K562 (cell line): Measurements from ENCODE around the gene ZBTB8A. TPM values are rescaled to one million over a fixed set of nuclear protein-coding genes. Genes with fewer than 3 reads are reported as not detected.

Experiments used
- ATAC-seq: fragments of 200-7000 bp; cut with Tn5 transposase; 3 replicates; pipeline ENCODE4 v1.9.1; 2020; ENCODE audit warnings: moderate library complexity
- BruUV-seq: library from RNA; stranded (reverse); fragments of 400-500 nt; replicated peaks from 2 replicates; lab custom pipeline; 2021; lab: Mats Ljungman, UMichigan
- CTCF ChIA-PET: fragments of 300-600 bp; formaldehyde crosslinking; extraction: SDS; loops from one replicate; lab custom pipeline; 2021; ENCODE audit warnings: low intra/inter-chr PET ratio; lab: Yijun Ruan, JAX
- POLR2A ChIA-PET: fragments of 300-600, 350-650 bp; sonication (Branson Sonifier 250); formaldehyde crosslinking; extraction: SDS; loops from one replicate; lab custom pipeline; 2021; ENCODE audit warnings: antibody characterized with exemption, inconsistent platforms; lab: Yijun Ruan, JAX
- DNase-seq, 4 experiments: peaks; one replicate each; pipeline versions ENCODE4 v3.0.0 to v3.0.0-alpha.2; 2011 to 2018; ENCODE audit warnings: low spot score in 3 of 4, mixed read lengths in 3 of 4; ENCODE audit errors: extremely low read depth in 1 of 4
- FAIRE-seq: peaks from 2 replicates; lab custom pipeline; 2011; peaks lifted over from hg19 to GRCh38; lab: Jason Lieb, UNC
- H2AFZ ChIP-seq: 2 replicates; pipeline ENCODE4 v1.6.0; 2011; ENCODE audit warnings: low read depth, low read length, control low read depth, inconsistent platforms
- H3K27ac ChIP-seq: fragments of 200-600 bp; 3 replicates; pipeline ENCODE4 v1.8.0; 2011; ENCODE audit warnings: low read depth, mild to moderate bottlenecking, control low read depth, inconsistent platforms, low read length, moderate library complexity, mixed read lengths; ENCODE audit errors: extremely low read depth
- H3K27me3 ChIP-seq, 2 experiments: fragments of 300-600 bp in 1 of 2; 2 replicates in 1 of 2; 3 replicates in 1 of 2; pipeline versions ENCODE4 v1.6.0 to v1.8.0; 2011; ENCODE audit warnings: inconsistent platforms in 2 of 2, low read length in 2 of 2, mild to moderate bottlenecking in 1 of 2, mixed read lengths in 1 of 2, moderate library complexity in 1 of 2; ENCODE audit not compliant: control insufficient read depth in 2 of 2, insufficient read depth in 2 of 2
- H3K36me3 ChIP-seq: fragments of 300-600 bp; 3 replicates; pipeline ENCODE4 v1.8.0; 2011; ENCODE audit warnings: mild to moderate bottlenecking, low read length, inconsistent platforms; ENCODE audit not compliant: control insufficient read depth, insufficient read depth
- H3K4me1 ChIP-seq, 2 experiments: fragments of 200-600 bp in 1 of 2; replicated peaks in 1 of 2; 2 replicates in 1 of 2; 3 replicates in 1 of 2; pipeline versions ENCODE4 v1.5.1 to v1.8.0; 2011; ENCODE audit warnings: inconsistent platforms in 2 of 2, low read length in 2 of 2, mild to moderate bottlenecking in 1 of 2, mixed read lengths in 1 of 2, moderate library complexity in 1 of 2; ENCODE audit not compliant: control insufficient read depth in 2 of 2, insufficient read depth in 2 of 2
- H3K4me2 ChIP-seq: 2 replicates; pipeline ENCODE4 v1.6.1; 2011; ENCODE audit warnings: low read length, control low read depth, inconsistent platforms, mixed read lengths; ENCODE audit not compliant: insufficient read depth
- H3K4me3 ChIP-seq: fragments of 200-600 bp; sonication (generic), shearing (Covaris generic); 2 replicates; pipeline ENCODE4 v1.5.1; 2016; ENCODE audit warnings: control low read depth, inconsistent platforms
- H3K79me2 ChIP-seq: fragments of 200-600 bp; 3 replicates; pipeline ENCODE4 v1.8.0; 2011; ENCODE audit warnings: low read length, inconsistent platforms; ENCODE audit not compliant: control insufficient read depth, insufficient read depth
- H3K9ac ChIP-seq, 2 experiments: 2 replicates each; pipeline versions ENCODE4 v1.6.0 to v1.6.1; 2011; ENCODE audit warnings: low read depth in 2 of 2, low read length in 2 of 2, control low read depth in 1 of 2, inconsistent platforms in 1 of 2, mild to moderate bottlenecking in 1 of 2, mixed read lengths in 1 of 2; ENCODE audit not compliant: insufficient read depth in 1 of 2
- H3K9me1 ChIP-seq: one replicate; pipeline ENCODE4 v1.6.0; 2011; ENCODE audit warnings: inconsistent platforms, mild to moderate bottlenecking, low read length, moderate library complexity; ENCODE audit not compliant: control insufficient read depth, insufficient read depth
- H3K9me3 ChIP-seq: replicated peaks from 2 replicates; pipeline ENCODE4 v1.5.1; 2011; ENCODE audit warnings: low read depth, low read length, inconsistent platforms; ENCODE audit not compliant: control insufficient read depth, insufficient read depth
- H4K20me1 ChIP-seq: replicated peaks from 2 replicates; pipeline ENCODE4 v1.6.1; 2011; ENCODE audit warnings: low read length, inconsistent platforms, mixed read lengths; ENCODE audit not compliant: control insufficient read depth, insufficient read depth
- KAT8 ChIP-seq: fragments of 450-650 bp; IDR thresholded peaks from 2 replicates; pipeline ENCODE4 v1.6.1; 2016; ENCODE audit warnings: low read depth, mild to moderate bottlenecking
- RBM17 ChIP-seq: fragments of 200-400 bp; formaldehyde crosslinking; IDR thresholded peaks from 2 replicates; pipeline ENCODE4 v1.6.1; 2017; ENCODE audit warnings: low read depth, mild to moderate bottlenecking, low read length, borderline replicate concordance
- SMARCA5 ChIP-seq: fragments of 450-650 bp; IDR thresholded peaks from 2 replicates; pipeline ENCODE4 v1.6.1; 2016
- ZBTB12 ChIP-seq: fragments of 250-450 bp; sonication (Bioruptor Pico); IDR thresholded peaks from 2 replicates; pipeline ENCODE4 v1.4.0; 2020
- ZNF12 ChIP-seq: sonication (generic); formaldehyde crosslinking; IDR thresholded peaks from 2 replicates; pipeline ENCODE4 v1.4.0; 2020; ENCODE audit warnings: mild to moderate bottlenecking, missing genetic modification reagents
- WGBS: fragments of 100-300 bp; shearing (Covaris generic); methylation state at CpG from one replicate; pipeline ENCODE4 v1.1.6; 2016; ENCODE audit warnings: low coverage, mixed read lengths; ENCODE audit not compliant: insufficient coverage; ENCODE audit errors: missing lambda C conversion rate; 5-methylcytosine and 5-hydroxymethylcytosine counted together
- in situ Hi-C: fragments of 300-500 bp; cut with MboI; formaldehyde crosslinking; loops from 4 replicates; pipeline ENCODE4 v1.15.0; 2018; ENCODE audit warnings: inconsistent platforms, mixed read lengths
- intact Hi-C: fragments of 100-400 bp; cut with micrococcal nuclease; formaldehyde crosslinking; loops from 2 replicates; pipeline ENCODE4 v1.14.2; 2022
- polyA plus RNA-seq, 8 experiments: library from polyadenylated mRNA; depleted of rRNA in 4 of 8; stranded (reverse) in 5 of 8; unstranded in 3 of 8; fragments of >200 nt; fragmentation: Nextera tagmentation in 2 of 8; fragmentation: Illumina TruSeq in 1 of 8; extraction: Ambion mirVana in 2 of 8; extraction: Trizol in 1 of 8; gene quantifications; 2 replicates each; pipeline versions ENCODE4 v1.2.1 to v1.2.3, GENCODE V29; 2011 to 2014; ENCODE audit warnings: inconsistent platforms in 1 of 8, missing spikeins in 1 of 8
- total RNA-seq, 7 experiments: library from RNA; depleted of rRNA in 6 of 7; stranded (reverse); fragments of >200 nt in 6 of 7; fragmentation: Illumina TruSeq in 2 of 7; extraction: Trizol in 2 of 7; gene quantifications; 2 replicates each; pipeline versions ENCODE4 v1.2.1 to v1.2.3, GENCODE V29; 2011 to 2021; ENCODE audit warnings: low replicate concordance in 1 of 7
- TF ChIP-seq, protein P1 (sequence below), 3 experiments: fragments of 200-800 bp in 1 of 3; fragments of 250-450 bp in 1 of 3; fragments of 450-650 bp in 1 of 3; sonication (Bioruptor Pico) in 1 of 3; sonication (Bioruptor generic) in 1 of 3; formaldehyde crosslinking in 1 of 3; IDR thresholded peaks; 2 replicates each; pipeline versions ENCODE4 v1.6.1 to v1.8.0; 2016 to 2022; ENCODE audit warnings: mild to moderate bottlenecking in 2 of 3, missing genetic modification characterization in 2 of 3, missing compliant biosample characterization in 1 of 3, moderate library complexity in 1 of 3

ZBTB8A gene
- total and polyA plus RNA-seq, 9 of the 15 experiments (the other 6 are each of a cell fraction or from before 2014, with no cell fraction given): 0.01 to 0.64 (median 0.09) TPM

GRCh38 chr1:32525661-32526444, 13.4 kb upstream of the ZBTB8A start:
- in situ Hi-C loops: no loop called here
- CTCF ChIA-PET: no interaction called here
- Histone ChIP-seq H3K9ac (no peak overlapping the region), H3K9me3 (no peaks in the 10 kb centered on the region), H3K27me3 (peaks cover 5 to 13% of the 10 kb centered on the region in 2 experiments; a peak in 4 of 5 replicates), H4K20me1 (no peaks in the 10 kb centered on the region), H3K36me3 (no peaks in the 10 kb centered on the region), H3K4me2 (no peak overlapping the region), H2AFZ (no peak overlapping the region), H3K9me1 (no peaks in the 10 kb centered on the region), H3K4me1 (no peaks in the 10 kb centered on the region; a peak in 1 of 5 replicates), H3K79me2 (no peaks in the 10 kb centered on the region), H3K27ac (no peak overlapping the region), H3K4me3 (no peak overlapping the region)
- DNase-seq: no peak
- ATAC-seq: no peak
- FAIRE-seq: no peak
- TF ChIP-seq ZBTB12 (CRISPR knock-in tag): no peak
- TF ChIP-seq SMARCA5: no peak
- TF ChIP-seq KAT8: no peak
- no peak for TF ChIP-seq RBM17
- no peak for TF ChIP-seq ZNF12
- TF ChIP-seq, protein P1, sequence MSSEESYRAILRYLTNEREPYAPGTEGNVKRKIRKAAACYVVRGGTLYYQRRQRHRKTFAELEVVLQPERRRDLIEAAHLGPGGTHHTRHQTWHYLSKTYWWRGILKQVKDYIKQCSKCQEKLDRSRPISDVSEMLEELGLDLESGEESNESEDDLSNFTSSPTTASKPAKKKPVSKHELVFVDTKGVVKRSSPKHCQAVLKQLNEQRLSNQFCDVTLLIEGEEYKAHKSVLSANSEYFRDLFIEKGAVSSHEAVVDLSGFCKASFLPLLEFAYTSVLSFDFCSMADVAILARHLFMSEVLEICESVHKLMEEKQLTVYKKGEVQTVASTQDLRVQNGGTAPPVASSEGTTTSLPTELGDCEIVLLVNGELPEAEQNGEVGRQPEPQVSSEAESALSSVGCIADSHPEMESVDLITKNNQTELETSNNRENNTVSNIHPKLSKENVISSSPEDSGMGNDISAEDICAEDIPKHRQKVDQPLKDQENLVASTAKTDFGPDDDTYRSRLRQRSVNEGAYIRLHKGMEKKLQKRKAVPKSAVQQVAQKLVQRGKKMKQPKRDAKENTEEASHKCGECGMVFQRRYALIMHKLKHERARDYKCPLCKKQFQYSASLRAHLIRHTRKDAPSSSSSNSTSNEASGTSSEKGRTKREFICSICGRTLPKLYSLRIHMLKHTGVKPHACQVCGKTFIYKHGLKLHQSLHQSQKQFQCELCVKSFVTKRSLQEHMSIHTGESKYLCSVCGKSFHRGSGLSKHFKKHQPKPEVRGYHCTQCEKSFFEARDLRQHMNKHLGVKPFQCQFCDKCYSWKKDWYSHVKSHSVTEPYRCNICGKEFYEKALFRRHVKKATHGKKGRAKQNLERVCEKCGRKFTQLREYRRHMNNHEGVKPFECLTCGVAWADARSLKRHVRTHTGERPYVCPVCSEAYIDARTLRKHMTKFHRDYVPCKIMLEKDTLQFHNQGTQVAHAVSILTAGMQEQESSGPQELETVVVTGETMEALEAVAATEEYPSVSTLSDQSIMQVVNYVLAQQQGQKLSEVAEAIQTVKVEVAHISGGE (CRISPR knock-in tag; IDR thresholded peaks at IDR 0.05): peak in 1 of 3 experiments; percentile 16; a peak in 1 of 6 replicates
- BruUV-seq: no TSS peak
- intact Hi-C loops: loop anchor here (10.0 kb wide), 2 partner anchors 169 to 559 kb away; partner anchors contain the start of gene AZIN2
- POLR2A ChIA-PET: interaction anchor here (0.7 to 2.6 kb wide), 4 partner anchors 9 to 15 kb away, joined by 3 to 5 read pairs (median 4); no protein-coding TSS in a partner anchor
- 17% methylated on average over 9 of the region's 9 CpGs for WGBS
